ENCODE results near the gene MUCL1. TPM values are rescaled to one million over a fixed set of nuclear protein-coding genes. Genes with fewer than 3 reads are reported as not detected.

MUCL1 gene, protein sequence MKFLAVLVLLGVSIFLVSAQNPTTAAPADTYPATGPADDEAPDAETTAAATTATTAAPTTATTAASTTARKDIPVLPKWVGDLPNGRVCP
- total RNA-seq (not detected in 2 replicates), polyA plus RNA-seq (not detected in 2 replicates), polyA minus RNA-seq (not detected in 2 replicates), Bru-seq, nascent RNA (not detected), BruChase-seq, experiment 1, labeled RNA remaining after a 6-hour chase (not detected), BruChase-seq, experiment 2, labeled RNA remaining after a 2-hour chase (not detected)
- polyA plus RNA-seq (2011; cell fraction: cytosol; rRNA removed): not detected in 2 replicates
- polyA plus RNA-seq (2011; cell fraction: nucleus; rRNA removed): not detected in 2 replicates
- not detected in 2 replicates for polyA plus RNA-seq (2012)
- not detected for polyA minus RNA-seq (2011; cell fraction: cytosol; rRNA and poly(A)+ RNA removed)
- not detected in 2 replicates for polyA minus RNA-seq (2011; cell fraction: nucleus; rRNA and poly(A)+ RNA removed)
- long read RNA-seq: 0 reads

GRCh38 chr12:54853933-54854538 lies at the start of gene MUCL1:
TSS of gene MUCL1 (plus strand) at chr12:54854516. CDS start at chr12:54854583, 67 bp downstream.
- H3K27ac ChIP-seq (ENCODE audit: insufficient read depth, low read depth, low read length): no peak within 1 kb of the TSS
- intact Hi-C loops (cut with micrococcal nuclease): loop anchor here (1.0 kb wide), 5 partner anchors 81 to 219 kb away; no protein-coding TSS in a partner anchor
- H3K27me3 ChIP-seq (ENCODE audit: control insufficient read depth in 2 of 2, insufficient read depth in 2 of 2, low read length in 2 of 2): peaks cover 3 to 11% of the 10 kb centered on the region in 2 experiments
- H4K20me1 ChIP-seq (replicated peaks; ENCODE audit: control insufficient read depth, extremely low read depth, insufficient read depth, low read length): no peaks in the 10 kb centered on the region
- DNase-seq (ENCODE audit: low read depth, low spot score) (peak; percentile 69), FAIRE-seq (peak; percentile 90)
- H3K9me3 ChIP-seq (replicated peaks; ENCODE audit: control insufficient read depth, insufficient read depth, low read length): no peaks in the 10 kb centered on the region
- BruUV-seq (replicated peaks): no TSS peak
- H3K79me2 ChIP-seq (ENCODE audit: control insufficient read depth, insufficient read depth, low read length): no peaks in the 10 kb centered on the region
- no peak within 1 kb of the TSS for H3K9ac ChIP-seq (replicated peaks; ENCODE audit: extremely low read depth, insufficient read depth, low read length)
- H2AFZ ChIP-seq (ENCODE audit: low read depth, low read length): no peak within 1 kb of the TSS
- no peak for TF ChIP-seq FOS (IDR thresholded peaks at IDR 0.05; ENCODE audit: borderline replicate concordance, insufficient read depth, low read length)
- TF ChIP-seq, protein P1, sequence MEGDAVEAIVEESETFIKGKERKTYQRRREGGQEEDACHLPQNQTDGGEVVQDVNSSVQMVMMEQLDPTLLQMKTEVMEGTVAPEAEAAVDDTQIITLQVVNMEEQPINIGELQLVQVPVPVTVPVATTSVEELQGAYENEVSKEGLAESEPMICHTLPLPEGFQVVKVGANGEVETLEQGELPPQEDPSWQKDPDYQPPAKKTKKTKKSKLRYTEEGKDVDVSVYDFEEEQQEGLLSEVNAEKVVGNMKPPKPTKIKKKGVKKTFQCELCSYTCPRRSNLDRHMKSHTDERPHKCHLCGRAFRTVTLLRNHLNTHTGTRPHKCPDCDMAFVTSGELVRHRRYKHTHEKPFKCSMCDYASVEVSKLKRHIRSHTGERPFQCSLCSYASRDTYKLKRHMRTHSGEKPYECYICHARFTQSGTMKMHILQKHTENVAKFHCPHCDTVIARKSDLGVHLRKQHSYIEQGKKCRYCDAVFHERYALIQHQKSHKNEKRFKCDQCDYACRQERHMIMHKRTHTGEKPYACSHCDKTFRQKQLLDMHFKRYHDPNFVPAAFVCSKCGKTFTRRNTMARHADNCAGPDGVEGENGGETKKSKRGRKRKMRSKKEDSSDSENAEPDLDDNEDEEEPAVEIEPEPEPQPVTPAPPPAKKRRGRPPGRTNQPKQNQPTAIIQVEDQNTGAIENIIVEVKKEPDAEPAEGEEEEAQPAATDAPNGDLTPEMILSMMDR (IDR thresholded peaks at IDR 0.05; ENCODE audit: extremely low read depth in 1 of 2, insufficient read depth in 1 of 2, low read depth in 1 of 2, low read length in 2 of 2): peak; percentile 73 to 81
- CTCF ChIA-PET: interaction anchor here (0.6 to 0.9 kb wide), 3 partner anchors 103 to 104 kb away, joined by 3 to 6 read pairs (median 6); no protein-coding TSS in a partner anchor
- H3K4me3 ChIP-seq (replicated peaks in 1 of 3; ENCODE audit: insufficient read depth in 1 of 3, low read depth in 1 of 3, low read length in 3 of 3): no peak within 1 kb of the TSS
- dilution Hi-C loops (cut with MboI; ENCODE audit: extremely low pct_ligation_motif_present, low sequenced_read_pairs): no loop called here
- no peaks in the 10 kb centered on the region for H3K9me1 ChIP-seq (replicated peaks; ENCODE audit: control insufficient read depth, extremely low read depth, insufficient read depth, low read length)
- POLR2A ChIA-PET: no interaction called here
- H3K4me1 ChIP-seq (ENCODE audit: control insufficient read depth, extremely low read depth, insufficient read depth, low read length): no peaks in the 10 kb centered on the region
- no peaks in the 10 kb centered on the region for H3K36me3 ChIP-seq (ENCODE audit: control insufficient read depth in 2 of 2, extremely low read depth in 1 of 2, insufficient read depth in 2 of 2, low read length in 2 of 2)
- no peak within 1 kb of the TSS for H3K4me2 ChIP-seq (ENCODE audit: insufficient read depth, low read length)

DNA sequence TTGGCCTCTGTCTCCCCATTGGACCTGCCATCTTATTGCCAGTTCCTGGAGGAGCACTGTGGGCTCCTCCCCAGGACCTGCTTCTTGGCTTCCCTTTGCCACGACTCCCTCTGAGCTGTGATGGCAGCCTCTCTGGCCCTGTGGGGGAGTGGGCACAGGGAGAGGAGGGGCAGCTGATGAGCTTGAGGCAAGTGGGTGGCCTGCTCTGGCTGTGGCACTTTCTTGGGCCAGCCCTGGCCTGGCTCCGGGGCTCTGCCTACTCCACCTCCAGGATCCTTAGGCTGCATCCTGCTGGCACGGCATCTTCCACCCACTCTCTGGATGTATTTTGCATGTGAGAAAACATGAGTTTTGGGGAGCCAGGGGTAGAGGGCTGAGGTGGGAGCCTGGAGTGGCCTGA lies 32.6 kb upstream of the MUCL1 start:
- Histone ChIP-seq H3K27ac (ENCODE audit: insufficient read depth, low read depth, low read length) (no peak overlapping the region), H3K9me1 (replicated peaks; ENCODE audit: control insufficient read depth, extremely low read depth, insufficient read depth, low read length) (no peaks in the 10 kb centered on the region), H4K20me1 (replicated peaks; ENCODE audit: control insufficient read depth, extremely low read depth, insufficient read depth, low read length) (no peaks in the 10 kb centered on the region), H2AFZ (ENCODE audit: low read depth, low read length) (no peak overlapping the region), H3K4me2 (ENCODE audit: insufficient read depth, low read length) (no peak overlapping the region), H3K4me3 (replicated peaks in 1 of 3; ENCODE audit: insufficient read depth in 1 of 3, low read depth in 1 of 3, low read length in 3 of 3) (no peak overlapping the region), H3K9ac (replicated peaks; ENCODE audit: extremely low read depth, insufficient read depth, low read length) (no peak overlapping the region), H3K36me3 (ENCODE audit: control insufficient read depth in 2 of 2, extremely low read depth in 1 of 2, insufficient read depth in 2 of 2, low read length in 2 of 2) (no peaks in the 10 kb centered on the region), H3K27me3 (ENCODE audit: control insufficient read depth in 2 of 2, insufficient read depth in 2 of 2, low read length in 2 of 2) (no peaks in the 10 kb centered on the region), H3K4me1 (ENCODE audit: control insufficient read depth, extremely low read depth, insufficient read depth, low read length) (no peaks in the 10 kb centered on the region), H3K9me3 (replicated peaks; ENCODE audit: control insufficient read depth, insufficient read depth, low read length) (no peaks in the 10 kb centered on the region), H3K79me2 (ENCODE audit: control insufficient read depth, insufficient read depth, low read length) (no peaks in the 10 kb centered on the region)
- ChIA-PET CTCF (no interaction called here), POLR2A (no interaction called here)
- intact Hi-C loops (cut with micrococcal nuclease) (no loop called here), dilution Hi-C loops (cut with MboI; ENCODE audit: extremely low pct_ligation_motif_present, low sequenced_read_pairs) (no loop called here)
- DNase-seq (ENCODE audit: low read depth, low spot score) (no peak), FAIRE-seq (no peak)
- no peak for TF ChIP-seq GATA2 (IDR thresholded peaks at IDR 0.05; ENCODE audit: insufficient read depth, insufficient read length, low read depth, low read length)
- no peak for TF ChIP-seq FOS (IDR thresholded peaks at IDR 0.05; ENCODE audit: borderline replicate concordance, insufficient read depth, low read length)
- TF ChIP-seq, protein P2, sequence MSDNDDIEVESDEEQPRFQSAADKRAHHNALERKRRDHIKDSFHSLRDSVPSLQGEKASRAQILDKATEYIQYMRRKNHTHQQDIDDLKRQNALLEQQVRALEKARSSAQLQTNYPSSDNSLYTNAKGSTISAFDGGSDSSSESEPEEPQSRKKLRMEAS (IDR thresholded peaks at IDR 0.05; ENCODE audit: insufficient read depth, insufficient read length): no peak
- TF ChIP-seq JUN (IDR thresholded peaks at IDR 0.05; ENCODE audit: borderline replicate concordance, insufficient read depth, insufficient read length, low read depth): no peak
- TF ChIP-seq POLR2A (IDR thresholded peaks at IDR 0.05; ENCODE audit: low read depth, low read length): no peak
- BruUV-seq (replicated peaks): no TSS peak
